KMS-11 (cell line): ENCODE measurements around the gene KLHL29.

Experiments
- H2AFZ ChIP-seq: fragments of 200-600 bp; sonication (generic); 2 replicates; pipeline ENCODE4 v1.6.1; 2016; ENCODE audit warnings: antibody characterized with exemption, mixed run types, low read depth
- H3K27ac ChIP-seq: fragments of 200-600 bp; sonication (generic); 2 replicates; pipeline ENCODE4 v1.6.1; 2016; ENCODE audit warnings: mild to moderate bottlenecking, mixed run types
- H3K27me3 ChIP-seq: fragments of 200-600 bp; sonication (generic); 2 replicates; pipeline ENCODE4 v1.6.1; 2017; ENCODE audit warnings: mild to moderate bottlenecking, low read depth, mixed run types, moderate library complexity; ENCODE audit not compliant: insufficient read depth
- H3K36me3 ChIP-seq: fragments of 200-600 bp; sonication (generic); 2 replicates; pipeline ENCODE4 v1.6.1; 2017; ENCODE audit warnings: mild to moderate bottlenecking, mixed run types; ENCODE audit not compliant: insufficient read depth
- H3K4me1 ChIP-seq: fragments of 200-600 bp; sonication (generic); 2 replicates; pipeline ENCODE4 v1.6.1; 2016; ENCODE audit warnings: mild to moderate bottlenecking, low read depth, mixed run types; ENCODE audit not compliant: poor library complexity, severe bottlenecking
- H3K4me2 ChIP-seq: fragments of 200-600 bp; sonication (generic); 2 replicates; pipeline ENCODE4 v1.7.0; 2016; ENCODE audit warnings: mild to moderate bottlenecking, mixed run types
- H3K4me3 ChIP-seq: fragments of 200-600 bp; sonication (generic); IDR thresholded peaks from 2 replicates; pipeline ENCODE4 v1.6.1; 2017; ENCODE audit warnings: low read depth, low read length, mixed read lengths; ENCODE audit not compliant: insufficient read depth
- H3K79me2 ChIP-seq: fragments of 200-600 bp; sonication (generic); 2 replicates; pipeline ENCODE4 v1.6.1; 2016; ENCODE audit warnings: low read depth, mixed run types; ENCODE audit not compliant: insufficient read depth
- H3K9ac ChIP-seq: fragments of 200-600 bp; sonication (generic); 2 replicates; pipeline ENCODE4 v1.6.1; 2016; ENCODE audit warnings: mild to moderate bottlenecking, mixed run types
- H4K20me1 ChIP-seq: fragments of 200-600 bp; sonication (generic); 2 replicates; pipeline ENCODE4 v1.6.1; 2016; ENCODE audit warnings: mild to moderate bottlenecking, mixed run types; ENCODE audit not compliant: insufficient read depth
- TF ChIP-seq, protein P1 (sequence below): fragments of 200-600 bp; sonication (generic); conservative IDR thresholded peaks from 2 replicates; pipeline ENCODE4 v1.6.1; 2017; ENCODE audit warnings: low read depth, mild to moderate bottlenecking, antibody characterized with exemption, low read length, moderate library complexity, mixed read lengths

The KLHL29 gene

DNA sequence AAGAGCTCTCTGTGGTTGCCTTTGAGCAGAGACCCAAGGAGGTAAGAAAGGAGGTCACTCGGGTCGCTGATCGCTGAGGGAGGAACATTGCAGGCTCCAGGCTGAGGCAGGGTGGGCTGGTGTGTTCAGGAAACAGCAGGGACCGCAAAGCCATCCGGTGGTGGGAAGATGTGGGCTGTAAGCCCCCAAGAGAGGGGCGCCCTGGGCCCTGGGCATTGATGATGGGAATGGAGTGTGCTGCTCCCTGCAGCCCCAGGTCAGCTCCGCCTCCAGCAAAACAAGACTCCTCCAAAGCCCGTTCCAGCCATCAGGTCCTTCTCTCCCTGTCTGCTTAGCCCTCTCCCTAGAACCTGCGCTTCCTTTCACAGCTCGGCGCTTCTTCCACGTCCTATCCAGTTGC, 229.7 kb downstream of the KLHL29 start:
- H3K4me1 ChIP-seq: no peaks in the 10 kb centered on the region
- H3K79me2 ChIP-seq: no peaks in the 10 kb centered on the region
- no peak overlapping the region for H3K4me2 ChIP-seq
- no peak overlapping the region for H2AFZ ChIP-seq
- no peak overlapping the region for H3K27ac ChIP-seq
- no peaks in the 10 kb centered on the region for H3K36me3 ChIP-seq
- TF ChIP-seq, protein P1, sequence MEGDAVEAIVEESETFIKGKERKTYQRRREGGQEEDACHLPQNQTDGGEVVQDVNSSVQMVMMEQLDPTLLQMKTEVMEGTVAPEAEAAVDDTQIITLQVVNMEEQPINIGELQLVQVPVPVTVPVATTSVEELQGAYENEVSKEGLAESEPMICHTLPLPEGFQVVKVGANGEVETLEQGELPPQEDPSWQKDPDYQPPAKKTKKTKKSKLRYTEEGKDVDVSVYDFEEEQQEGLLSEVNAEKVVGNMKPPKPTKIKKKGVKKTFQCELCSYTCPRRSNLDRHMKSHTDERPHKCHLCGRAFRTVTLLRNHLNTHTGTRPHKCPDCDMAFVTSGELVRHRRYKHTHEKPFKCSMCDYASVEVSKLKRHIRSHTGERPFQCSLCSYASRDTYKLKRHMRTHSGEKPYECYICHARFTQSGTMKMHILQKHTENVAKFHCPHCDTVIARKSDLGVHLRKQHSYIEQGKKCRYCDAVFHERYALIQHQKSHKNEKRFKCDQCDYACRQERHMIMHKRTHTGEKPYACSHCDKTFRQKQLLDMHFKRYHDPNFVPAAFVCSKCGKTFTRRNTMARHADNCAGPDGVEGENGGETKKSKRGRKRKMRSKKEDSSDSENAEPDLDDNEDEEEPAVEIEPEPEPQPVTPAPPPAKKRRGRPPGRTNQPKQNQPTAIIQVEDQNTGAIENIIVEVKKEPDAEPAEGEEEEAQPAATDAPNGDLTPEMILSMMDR: no peak
- H3K4me3 ChIP-seq: no peak overlapping the region
- H3K27me3 ChIP-seq: no peaks in the 10 kb centered on the region
- no peaks in the 10 kb centered on the region for H4K20me1 ChIP-seq
- no peak overlapping the region for H3K9ac ChIP-seq

DNA sequence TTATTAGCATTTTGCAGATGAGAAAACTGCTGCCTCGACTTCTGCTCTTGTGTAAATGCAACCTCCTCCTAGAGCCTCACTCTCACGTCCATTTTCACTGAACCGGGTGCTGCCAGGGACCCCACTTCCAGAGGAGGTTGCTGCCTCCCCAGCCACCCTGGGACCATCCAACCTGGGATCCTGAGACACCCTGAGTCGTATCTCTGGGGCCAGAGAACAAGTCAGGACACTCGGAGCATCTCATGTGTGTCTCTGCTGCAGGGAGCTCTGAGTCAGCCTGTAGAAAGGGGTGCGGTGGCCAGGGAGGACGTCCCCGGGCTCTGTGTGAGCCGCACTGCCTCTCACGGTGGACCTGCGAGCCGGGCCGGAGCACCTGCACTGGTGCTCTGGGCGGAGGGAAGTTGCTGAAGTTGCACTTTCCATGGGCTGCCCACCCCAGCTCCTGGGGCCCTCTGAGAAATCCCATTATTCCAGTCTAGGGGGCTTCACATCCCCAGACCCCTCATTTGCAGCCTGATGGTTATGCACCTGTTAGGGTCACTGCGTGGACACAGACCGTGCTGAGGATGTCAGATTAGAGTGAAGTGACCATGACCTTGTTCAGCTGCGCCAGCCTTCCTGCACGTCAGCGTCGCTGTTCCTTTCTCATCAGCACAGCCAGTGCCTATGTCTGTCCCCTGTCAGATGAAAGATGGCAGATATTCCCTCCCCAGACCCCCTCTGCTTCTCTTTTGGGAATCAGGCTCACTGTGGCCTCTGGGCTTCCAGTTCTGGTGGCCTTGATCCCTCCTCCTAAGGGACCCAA, 230.4 kb downstream of the KLHL29 start:
- no peaks in the 10 kb centered on the region for H3K79me2 ChIP-seq
- H3K9ac ChIP-seq: no peak overlapping the region
- no peaks in the 10 kb centered on the region for H3K36me3 ChIP-seq
- no peak overlapping the region for H3K27ac ChIP-seq
- no peak overlapping the region for H3K4me2 ChIP-seq
- H3K27me3 ChIP-seq: no peaks in the 10 kb centered on the region
- TF ChIP-seq, protein P1: no peak
- H3K4me3 ChIP-seq: no peak overlapping the region
- no peak overlapping the region for H2AFZ ChIP-seq
- H3K4me1 ChIP-seq: no peaks in the 10 kb centered on the region
- H4K20me1 ChIP-seq: no peaks in the 10 kb centered on the region

DNA sequence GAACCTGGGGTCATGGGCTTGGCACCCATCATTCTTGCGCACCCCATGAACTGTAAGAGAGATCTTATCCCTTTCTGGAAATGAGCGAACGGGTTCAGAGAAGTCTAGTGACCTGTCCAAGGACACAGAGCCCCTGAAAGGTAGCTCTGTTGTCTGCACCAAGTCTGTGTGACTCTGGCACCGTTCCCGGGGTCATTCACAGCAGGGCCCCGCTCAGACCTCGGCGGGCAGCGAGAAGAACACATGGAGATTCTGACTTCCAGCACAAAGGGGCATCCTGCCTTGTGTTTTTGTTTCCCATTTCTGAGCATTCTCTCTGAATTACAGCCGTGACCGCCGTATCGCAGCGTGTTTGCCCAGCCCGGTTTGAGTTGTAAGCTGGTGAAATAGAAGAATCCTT, 231.7 kb downstream of the KLHL29 start:
- Histone ChIP-seq H3K27ac (no peak overlapping the region), H3K79me2 (no peaks in the 10 kb centered on the region), H3K4me3 (no peak overlapping the region), H3K4me2 (no peak overlapping the region), H3K4me1 (no peaks in the 10 kb centered on the region), H3K36me3 (no peaks in the 10 kb centered on the region), H3K9ac (no peak overlapping the region), H4K20me1 (no peaks in the 10 kb centered on the region), H2AFZ (no peak overlapping the region), H3K27me3 (no peaks in the 10 kb centered on the region)
- TF ChIP-seq, protein P1: no peak

DNA sequence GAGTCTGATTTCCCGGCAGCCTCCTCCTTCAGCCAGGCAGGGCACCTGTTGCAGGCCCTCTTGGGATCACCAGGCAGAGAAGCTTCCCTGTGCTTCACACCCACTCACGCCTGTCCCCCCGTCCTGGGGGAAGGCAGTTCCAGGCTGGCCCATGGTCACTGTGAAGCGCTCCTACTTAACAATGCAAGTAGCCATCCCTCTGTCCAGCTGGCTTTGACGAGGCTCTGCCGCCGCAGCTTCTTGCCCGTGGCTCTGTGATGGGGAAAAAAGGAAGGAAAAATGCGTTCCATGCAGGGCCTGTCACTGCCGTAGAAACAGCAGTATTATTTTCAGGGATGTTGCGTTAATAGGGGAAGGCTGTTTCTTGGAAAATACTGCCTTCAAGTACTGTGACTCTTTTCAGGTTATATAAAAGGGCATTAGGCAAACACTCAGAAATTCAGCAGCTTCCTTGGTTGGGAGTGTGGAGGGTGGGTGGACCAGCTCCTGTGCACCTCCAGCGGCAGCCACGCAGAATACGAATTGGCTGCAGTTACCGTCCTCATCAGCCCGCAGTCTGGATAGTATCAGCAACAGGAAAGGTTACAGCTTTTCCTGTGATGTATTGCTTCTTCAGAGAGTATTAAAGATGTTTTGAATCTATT, 232.3 kb downstream of the KLHL29 start:
- no peak overlapping the region for H3K9ac ChIP-seq
- H3K4me2 ChIP-seq: no peak overlapping the region
- H3K4me1 ChIP-seq: no peaks in the 10 kb centered on the region
- H2AFZ ChIP-seq: no peak overlapping the region
- H3K79me2 ChIP-seq: no peaks in the 10 kb centered on the region
- no peaks in the 10 kb centered on the region for H3K36me3 ChIP-seq
- no peak overlapping the region for H3K4me3 ChIP-seq
- TF ChIP-seq, protein P1: no peak
- no peak overlapping the region for H3K27ac ChIP-seq
- no peaks in the 10 kb centered on the region for H3K27me3 ChIP-seq
- no peaks in the 10 kb centered on the region for H4K20me1 ChIP-seq
